LNCAP (cell line): Measurements from ENCODE around the gene ELOVL7.

ENCODE experiments used
- TF ChIP-seq, protein P1 (sequence below): fragments of 450-650 bp; IDR thresholded peaks from 2 replicates; pipeline ENCODE4 v1.5.1; 2017; ENCODE audit warnings: mild to moderate bottlenecking

Gene ELOVL7

GRCh38 chr5:60740322-60740721 is 103.7 kb downstream of the ELOVL7 start:
- TF ChIP-seq, protein P1, sequence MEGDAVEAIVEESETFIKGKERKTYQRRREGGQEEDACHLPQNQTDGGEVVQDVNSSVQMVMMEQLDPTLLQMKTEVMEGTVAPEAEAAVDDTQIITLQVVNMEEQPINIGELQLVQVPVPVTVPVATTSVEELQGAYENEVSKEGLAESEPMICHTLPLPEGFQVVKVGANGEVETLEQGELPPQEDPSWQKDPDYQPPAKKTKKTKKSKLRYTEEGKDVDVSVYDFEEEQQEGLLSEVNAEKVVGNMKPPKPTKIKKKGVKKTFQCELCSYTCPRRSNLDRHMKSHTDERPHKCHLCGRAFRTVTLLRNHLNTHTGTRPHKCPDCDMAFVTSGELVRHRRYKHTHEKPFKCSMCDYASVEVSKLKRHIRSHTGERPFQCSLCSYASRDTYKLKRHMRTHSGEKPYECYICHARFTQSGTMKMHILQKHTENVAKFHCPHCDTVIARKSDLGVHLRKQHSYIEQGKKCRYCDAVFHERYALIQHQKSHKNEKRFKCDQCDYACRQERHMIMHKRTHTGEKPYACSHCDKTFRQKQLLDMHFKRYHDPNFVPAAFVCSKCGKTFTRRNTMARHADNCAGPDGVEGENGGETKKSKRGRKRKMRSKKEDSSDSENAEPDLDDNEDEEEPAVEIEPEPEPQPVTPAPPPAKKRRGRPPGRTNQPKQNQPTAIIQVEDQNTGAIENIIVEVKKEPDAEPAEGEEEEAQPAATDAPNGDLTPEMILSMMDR: no peak

DNA sequence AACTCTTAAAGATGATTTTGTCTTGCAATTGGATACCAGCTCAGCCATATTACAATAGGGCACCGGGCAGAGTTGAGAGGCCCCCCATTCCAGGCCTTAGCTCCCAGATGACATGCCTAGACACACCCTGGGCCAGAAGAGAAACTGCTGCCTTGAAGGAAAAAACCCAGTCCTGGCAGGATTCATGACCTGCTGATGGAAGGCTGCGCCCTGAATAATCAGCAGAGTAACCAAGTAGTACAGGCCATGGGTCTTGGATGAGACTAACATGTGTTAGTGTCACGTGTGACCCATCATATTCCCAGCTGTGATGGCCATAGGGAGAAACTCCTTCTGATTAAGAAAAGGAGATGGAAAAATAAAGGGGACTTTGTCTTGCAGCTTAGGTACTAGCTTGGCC is 105.1 kb downstream of the ELOVL7 start:
- TF ChIP-seq, protein P1: no peak

GRCh38 chr5:60738461-60738860 is 105.6 kb downstream of the ELOVL7 start:
- TF ChIP-seq, protein P1: no peak

- TF ChIP-seq, protein P1: no peak
These were observed 116.9 kb downstream of the ELOVL7 start for GRCh38 chr5:60727033-60727679.

GRCh38 chr5:60724126-60724525 is 119.9 kb downstream of the ELOVL7 start:
- TF ChIP-seq, protein P1: no peak

DNA sequence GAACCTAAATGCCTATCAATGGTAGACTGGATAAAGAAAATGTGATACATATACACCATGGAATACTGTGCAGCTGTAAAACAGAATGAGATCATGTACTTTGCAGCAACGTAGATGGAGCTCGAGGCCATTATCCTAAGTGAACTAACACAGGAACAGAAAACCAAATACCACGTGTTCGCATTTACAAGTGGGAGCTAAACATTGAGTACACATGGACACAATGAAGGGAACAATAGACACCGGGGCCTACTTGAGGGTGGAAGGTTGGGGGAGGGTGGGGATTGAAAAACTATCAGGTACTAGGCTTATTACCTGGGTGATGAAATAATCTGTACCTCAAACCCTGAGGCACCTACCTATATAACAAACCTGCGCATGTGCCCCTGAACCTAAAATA is 121.7 kb downstream of the ELOVL7 start:
- TF ChIP-seq, protein P1: no peak

DNA sequence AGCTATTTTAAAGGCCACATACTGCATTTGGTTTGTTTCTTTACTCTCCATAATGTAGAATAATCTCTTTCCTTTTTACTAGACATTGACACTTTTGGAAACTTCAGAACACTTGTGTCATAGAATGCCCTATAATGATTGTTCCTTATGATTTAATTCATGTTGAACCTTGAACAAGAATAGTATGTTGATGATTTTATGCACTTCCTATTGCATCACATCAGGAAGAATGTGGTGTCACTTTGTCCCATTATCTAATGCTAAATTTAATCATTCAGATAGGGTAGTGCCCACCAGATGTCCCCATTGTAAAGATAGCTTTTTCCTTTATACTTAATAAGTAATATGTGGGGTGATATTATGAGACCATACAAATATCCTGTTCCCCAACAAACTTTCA is 124.7 kb downstream of the ELOVL7 start:
- TF ChIP-seq, protein P1: no peak
